Activated CD4-positive, CD25-positive, alpha-beta regulatory T cell treated with anti-CD3 and anti-CD28 coated beads, Interleukin-2, amount 50 U/mL, for 72 hours (primary cell): ENCODE data around the gene CELF1.

Experiments
- DNase-seq: peaks from one replicate; pipeline ENCODE4 v3.0.0; 2021

Gene CELF1

DNA sequence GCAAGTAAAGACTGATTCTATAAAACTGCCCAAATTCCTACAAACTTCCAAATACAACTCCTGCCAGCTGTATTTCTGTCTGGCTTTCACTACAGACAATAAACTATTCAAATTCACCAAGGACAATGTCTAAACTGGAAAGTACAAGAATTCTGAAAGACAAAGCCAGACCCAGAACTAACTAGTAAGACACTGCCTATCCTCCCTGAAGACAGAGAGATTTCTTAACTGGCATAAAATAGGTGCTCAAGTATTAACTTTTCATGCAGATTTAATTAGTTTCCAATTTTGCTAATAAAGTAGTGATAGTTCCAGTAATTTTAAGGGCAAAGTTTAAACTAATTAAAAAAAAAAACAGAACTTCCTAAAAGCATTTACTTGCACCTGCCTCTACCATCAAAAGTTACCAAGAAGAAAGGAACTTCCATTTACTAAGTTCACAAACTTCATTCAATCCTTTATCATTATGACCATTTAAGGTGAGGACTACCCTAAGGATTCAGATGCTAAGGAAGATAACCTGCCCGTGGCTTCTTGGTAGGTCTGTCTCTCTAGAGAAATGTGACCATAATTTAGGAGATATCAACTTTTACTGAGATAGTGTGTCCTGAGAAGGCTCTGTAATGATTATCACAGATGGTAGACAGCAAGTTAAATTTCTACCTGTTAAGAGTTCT is 45.2 kb downstream of the CELF1 start:
- DNase-seq: no peak

DNA sequence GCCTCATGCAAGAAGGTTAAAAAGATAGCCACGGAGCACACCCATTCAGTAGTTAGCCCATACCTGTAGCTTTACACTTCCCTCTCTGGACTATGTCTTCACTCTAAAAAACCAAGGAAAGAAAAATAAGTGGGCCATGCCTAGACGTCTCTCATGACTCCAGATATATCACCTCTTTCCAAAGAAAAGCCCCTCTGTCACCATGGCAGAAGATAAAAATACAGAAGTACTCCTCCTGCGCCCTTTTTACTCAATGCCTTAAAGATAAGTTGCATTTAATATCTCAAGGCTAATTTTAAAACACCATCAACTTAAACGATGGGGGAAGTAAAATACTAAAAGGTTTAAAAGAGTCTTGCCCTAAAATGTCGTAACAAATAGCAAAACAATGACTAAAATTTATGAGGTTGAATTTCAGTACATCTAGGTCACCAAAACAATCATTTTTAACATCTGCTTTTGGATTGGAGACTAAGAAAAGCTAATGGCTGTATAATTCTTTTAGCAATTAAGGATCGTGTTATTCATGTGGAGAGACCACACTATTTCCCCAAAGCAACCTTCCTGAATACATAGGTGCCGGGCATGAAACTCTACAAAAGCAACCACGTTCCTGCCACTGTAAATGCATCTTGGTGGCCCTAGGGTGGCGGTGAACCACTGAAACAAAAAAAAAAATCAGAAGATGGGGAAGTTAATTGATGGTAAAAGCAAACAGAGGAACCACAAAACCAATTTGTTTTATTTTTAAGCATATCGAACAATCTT is 46.0 kb downstream of the CELF1 start:
- DNase-seq: no peak

DNA sequence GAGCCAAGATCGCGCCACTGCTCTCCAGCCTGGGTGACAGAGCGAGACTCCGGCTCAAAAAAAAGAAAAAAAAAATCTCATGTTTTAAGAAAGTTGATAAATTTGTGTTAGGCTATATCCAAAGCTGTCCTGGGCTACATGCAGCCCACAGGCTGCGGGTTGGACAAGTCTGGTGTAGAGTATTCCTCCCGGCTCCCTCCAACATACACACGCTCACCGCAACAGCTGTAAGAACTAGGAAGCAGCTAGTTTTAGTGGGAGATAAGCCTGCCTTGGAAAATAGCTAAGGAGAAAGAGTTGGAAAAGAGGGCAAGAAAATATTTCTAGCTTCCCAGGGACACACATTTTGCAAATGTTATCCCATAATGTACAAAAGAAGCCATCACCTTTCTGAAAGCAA is 46.6 kb downstream of the CELF1 start:
- no peak for DNase-seq

DNA sequence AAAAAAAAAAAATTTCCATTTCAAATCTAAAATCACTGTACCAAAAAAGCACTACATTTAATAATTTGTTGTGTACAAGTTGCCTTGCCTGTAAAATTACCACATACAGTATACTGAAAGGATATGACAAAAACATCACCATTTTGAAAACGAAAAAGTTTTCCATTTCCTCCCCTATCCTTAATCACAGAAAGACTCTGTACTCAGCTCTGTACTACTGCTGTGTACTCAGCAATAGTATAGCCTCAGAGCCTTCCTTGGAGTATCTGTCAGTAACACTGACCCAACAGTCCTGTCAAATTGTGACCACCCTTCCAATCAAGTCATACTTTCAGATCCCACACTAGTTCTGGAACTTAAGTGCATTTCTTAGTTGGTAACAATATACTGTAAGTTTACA is 48.0 kb downstream of the CELF1 start:
- no peak for DNase-seq

DNA sequence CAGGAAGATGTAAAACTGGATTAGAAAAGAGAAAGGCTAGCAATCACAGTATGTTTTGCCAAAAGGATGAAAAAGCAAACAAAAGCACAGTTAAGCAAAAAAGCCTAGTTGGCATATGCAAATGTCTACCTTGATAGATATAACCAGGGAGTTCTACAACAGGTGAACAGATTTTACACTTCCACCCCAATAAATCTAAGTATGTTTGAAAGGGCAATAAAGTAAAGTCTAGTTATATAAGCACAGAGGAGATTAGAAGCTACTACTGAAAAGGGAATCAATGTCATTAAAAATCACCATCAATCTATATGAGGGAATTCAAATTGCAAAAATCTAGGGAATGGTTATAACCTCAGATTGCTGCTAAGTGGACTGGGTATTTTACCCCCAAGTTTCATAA is 49.7 kb downstream of the CELF1 start:
- DNase-seq: no peak

DNA sequence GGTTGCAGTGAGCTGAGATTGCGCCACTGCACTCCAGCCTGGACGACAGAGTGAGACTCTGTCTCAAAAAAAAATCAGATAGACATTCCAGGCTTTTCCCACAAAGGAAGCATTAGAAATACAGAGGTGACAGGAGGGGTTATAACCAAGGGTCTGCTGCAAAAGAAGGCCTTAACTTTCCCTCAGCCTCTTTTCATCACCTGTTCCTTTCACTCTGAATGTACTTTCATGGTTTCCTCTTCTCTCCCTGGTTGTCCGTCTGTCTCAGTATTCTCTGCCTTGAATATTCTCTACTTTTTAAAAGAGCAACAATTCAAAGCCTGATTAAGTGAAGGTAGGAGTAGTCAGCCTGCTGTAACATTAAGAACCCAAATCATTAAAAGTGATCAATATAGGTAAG is 50.2 kb downstream of the CELF1 start:
- no peak for DNase-seq

DNA sequence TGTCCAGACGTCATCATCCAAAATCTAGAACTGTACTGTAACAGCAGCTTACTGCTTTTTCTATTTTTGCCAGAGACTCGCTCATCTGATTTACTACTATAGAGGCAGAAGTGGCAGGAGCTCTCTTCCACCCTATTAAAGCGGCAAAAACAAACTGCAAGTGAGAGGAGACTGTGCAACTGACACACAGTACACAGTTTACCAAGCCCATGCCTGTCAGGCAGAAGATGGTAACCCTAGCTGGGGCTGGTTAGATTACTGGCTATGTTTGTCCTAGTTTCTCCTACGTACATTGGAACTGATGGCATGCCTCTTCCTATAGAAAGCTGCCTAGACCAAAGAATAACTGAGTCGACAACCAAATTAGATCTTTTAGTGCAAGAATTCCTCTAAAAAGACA is 51.8 kb downstream of the CELF1 start:
- DNase-seq: no peak

DNA sequence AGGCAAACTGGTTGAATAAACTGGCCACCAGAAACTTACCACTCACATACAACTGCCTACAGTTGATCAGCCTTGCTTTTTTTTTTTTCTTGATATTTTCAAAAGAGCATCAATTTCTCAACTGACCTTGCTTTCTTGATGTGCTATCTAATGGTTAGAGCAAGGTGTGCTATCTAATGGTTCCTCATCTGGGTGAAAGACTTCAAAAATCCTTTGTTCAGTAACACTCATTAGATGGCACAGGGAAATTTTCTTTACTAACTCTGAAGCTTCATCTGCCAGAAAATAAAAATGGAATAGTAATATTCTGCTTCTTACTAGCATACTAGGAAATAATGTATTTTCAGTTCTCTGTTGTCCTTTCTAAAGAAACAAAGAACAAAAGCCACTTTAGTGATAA is 52.8 kb downstream of the CELF1 start:
- no peak for DNase-seq

DNA sequence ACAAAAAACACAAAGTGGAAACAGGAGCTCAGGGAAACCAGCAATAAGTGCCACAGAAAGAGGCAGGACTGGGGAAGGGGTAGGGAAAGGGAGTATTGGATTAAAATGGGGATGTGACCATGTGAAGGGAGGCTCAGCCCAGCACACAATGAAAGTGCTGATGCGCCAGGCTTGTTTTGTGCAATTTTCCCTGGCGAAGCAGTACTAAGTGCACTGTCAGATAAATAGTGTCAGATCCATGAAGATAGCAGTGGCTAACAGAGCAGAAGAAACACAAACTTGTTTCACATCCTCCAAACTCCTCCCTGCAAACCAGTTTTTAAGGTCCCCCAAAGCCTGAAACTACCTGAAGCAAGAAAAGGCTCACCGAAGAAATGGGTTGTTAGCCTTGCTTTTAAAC is 53.3 kb downstream of the CELF1 start:
- DNase-seq: no peak

DNA sequence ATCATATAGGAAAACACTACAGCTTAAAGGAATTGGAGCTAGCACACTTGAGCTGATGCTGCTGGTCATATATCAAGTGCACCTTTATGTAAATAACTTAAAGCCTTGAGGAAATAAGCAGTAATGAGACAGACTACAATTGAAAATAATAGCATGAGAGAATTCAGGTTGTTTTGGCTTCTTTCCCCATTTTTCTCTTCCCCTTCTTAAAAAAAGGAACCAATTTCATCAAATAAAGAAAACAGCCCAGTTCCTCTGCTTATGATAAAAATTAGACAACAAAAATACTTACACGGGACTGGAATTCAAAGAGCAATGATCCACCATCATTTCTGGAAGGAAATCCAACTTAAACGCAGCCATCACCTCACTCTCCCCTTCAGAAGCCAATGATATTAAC is 53.8 kb downstream of the CELF1 start:
- no peak for DNase-seq

DNA sequence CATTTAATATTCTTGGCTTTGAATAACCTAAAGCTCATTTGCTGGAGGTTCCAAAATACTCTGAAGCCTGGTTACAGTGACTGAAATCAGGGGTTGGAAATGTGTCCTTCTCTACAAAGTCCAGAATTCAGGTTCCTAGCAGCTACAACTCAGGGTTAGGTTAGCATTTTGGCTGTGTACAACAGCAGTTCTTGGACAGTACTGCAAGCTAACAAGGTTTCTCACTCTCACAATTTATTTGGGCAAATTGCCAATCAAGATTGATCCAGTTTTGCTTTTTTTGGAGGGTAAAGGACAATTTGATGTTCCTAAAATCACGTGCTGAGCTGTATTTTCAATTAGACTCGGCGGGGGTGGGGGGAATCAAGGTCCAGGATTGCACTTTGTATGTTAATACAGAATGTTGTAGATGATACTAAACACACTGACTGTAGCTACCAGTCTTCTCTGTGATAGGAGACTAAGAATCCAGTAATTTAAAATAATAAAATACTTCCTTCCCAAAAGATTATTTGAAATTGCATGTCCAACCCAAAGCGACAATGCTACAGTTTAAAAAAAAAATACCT is 54.3 kb downstream of the CELF1 start:
- no peak for DNase-seq

DNA sequence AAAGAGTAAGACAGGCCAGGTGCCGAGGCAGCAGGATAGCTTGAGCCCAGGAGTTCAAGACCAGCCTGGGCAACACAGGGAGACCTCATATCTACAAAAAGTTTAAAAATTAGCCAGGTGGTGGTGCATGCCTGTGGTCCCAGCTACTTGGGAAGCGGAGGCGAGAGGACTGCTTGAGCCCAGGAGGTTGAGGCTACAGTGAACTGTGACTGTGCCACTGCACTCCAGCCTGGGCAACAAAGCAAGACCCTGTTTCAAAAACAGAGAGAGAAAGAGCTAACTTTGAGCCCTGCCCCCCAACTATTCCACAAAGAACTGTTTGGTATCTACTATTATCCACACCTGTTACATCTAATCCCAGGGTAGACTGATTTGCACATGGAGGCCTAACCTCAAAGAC is 54.8 kb downstream of the CELF1 start:
- DNase-seq: no peak

DNA sequence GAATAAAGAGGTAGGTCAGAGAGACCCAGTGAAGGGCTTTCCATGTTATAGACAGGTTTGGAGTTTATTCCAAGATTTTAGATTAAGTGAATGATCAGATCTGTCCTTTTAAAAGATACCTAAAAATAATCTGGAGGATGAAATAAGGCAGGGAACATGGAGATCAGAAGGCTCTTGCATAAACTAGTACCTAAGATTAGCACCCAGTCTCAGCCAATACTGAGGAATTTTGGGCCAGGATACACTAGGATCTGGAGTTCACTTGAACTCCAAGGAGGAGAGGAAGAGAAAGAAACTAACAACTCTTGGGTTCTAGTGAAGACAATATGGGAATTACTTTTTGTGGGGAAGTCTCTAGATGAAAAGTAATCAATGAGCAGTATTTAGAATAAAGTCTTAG is 56.1 kb downstream of the CELF1 start:
- DNase-seq: no peak

DNA sequence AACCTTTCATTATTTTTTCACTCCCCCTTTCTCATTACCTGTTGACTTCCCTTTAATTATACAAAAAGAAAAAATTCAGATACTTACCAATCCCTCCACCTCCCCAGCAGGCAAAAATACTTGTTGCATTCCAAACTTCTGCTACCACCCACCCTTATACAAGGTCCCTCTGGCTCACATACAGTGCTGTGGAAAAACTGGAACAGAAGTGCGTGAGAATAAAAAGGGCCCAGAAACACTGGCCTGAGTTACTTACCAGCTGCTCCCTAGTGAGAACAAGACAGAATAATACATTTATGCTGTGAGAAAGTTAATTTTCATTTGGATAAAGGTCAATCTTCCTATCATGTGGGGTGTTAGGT is 57.1 kb downstream of the CELF1 start:
- DNase-seq: no peak

DNA sequence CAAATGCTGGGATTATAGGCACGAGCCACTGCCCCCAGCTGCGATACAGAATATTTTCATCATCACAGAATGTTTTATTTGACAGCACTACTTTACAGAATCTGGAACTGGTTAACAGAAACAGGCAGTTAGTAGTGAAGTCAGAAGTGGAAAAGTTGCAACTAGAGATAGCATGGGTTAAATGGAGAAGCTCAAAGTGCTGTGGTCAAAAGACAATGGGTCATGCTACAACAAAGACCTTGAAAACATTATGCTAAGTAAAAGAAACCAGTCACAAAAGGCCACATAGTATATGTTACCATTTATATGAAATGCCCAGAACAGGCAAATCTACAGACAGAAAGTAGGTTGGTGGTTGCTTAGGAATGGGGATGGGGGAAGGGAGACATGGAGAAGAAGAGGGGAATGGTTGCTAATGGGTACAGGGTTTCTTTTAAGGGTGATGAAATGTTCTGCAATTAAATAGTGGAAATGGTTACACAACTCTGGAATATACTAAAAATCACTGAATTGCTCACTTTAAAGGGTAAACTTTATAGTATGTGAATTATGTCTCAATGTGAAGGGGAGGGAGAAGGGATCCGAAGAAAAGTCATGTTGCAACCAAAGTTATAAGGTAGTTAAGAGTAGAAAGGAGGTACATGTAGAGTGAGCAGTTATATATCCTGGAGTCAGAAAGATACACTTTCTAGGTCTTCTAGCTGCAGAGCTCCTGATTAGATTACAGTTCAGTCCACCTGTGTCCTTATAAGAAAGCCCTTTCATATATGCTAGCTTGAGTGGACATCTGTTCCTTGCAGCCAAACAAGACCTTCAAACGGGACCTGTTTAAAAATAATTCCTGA is 57.7 kb downstream of the CELF1 start:
- no peak for DNase-seq

DNA sequence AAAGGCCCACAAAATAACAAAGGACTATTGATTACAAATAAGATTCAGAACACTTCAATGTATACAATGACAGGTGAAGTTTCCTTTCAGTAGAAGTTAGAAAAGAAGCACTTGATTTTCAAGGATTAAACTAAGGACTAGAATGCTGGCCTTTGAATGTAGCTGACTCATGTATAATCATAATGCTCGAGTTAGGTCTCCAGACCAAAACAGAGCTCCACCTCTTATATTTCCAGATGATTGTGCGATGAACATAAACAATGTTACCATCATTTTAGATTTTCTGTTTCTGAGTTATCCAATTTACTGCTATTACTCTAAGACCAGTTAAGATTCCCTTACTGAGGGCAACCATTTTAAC is 63.6 kb downstream of the CELF1 start:
- DNase-seq: no peak

DNA sequence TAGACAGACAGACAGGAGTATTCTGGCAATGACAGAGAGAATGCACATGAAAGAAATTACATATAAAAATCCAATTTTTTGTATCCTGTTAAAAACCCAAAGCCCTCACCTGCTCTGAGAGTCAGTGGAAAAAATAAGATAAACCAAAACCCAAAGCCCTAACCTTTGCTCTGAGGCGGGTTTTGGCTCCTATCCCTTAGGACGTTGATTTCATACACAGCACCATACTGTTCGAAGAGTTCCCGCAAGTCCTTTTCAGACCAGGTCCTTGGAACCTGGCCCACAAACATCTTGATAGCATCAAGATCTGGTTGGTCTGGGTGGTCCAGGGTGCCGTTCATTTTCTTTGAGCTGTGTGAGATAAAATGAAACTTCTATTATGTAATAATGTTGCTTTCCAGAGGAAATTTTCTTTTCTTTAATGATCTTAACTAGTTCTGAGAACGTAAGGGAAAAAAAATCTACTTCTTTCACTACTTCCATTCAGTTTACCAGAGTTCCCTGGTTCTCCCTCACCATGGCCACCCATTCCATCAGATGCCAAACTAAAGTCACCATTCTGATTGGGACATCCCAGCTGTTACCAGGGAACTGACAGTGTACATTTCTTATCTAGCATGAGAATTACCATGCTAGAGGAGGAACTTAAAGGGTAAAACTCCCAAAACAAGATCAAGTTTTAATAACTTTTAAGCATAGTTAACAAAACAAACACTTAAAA is 64.1 kb downstream of the CELF1 start:
- DNase-seq: no peak

DNA sequence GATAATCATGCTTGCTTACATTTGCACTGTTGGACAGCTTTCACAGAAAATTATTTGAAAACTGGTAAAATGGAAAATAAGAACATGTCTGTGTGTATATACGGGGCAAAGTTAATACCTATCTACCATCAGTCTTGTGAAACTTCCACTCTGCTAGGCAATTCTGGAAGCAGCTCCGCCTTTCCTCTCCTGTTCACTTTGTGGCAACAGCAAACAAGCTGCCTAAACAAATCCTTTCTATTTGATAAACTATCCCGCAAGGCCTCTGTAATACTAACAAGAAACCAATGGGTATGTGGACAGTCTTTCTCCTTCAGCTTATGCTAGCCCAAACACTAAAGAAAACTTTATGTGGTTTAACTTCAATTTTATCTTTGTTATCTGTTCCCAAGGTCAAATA is 64.8 kb downstream of the CELF1 start:
- no peak for DNase-seq

DNA sequence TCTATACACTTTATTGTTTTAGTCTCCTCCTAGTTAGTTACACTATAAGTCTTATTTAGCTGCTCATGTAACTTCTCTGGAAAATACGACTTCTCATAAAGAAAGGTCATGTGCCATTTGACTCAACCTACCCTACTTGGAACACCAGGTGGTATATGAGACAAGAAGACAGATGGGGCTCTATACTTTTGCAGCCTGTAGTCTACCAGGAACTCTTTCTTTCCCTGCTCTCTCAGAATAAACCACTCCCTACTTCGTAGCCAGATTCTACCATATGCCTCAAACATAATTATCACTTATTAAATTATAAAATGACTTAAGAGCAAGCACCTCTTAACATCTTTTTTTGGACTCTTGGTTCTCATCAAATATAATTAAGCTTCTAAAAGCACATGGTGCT is 65.5 kb downstream of the CELF1 start:
- no peak for DNase-seq

DNA sequence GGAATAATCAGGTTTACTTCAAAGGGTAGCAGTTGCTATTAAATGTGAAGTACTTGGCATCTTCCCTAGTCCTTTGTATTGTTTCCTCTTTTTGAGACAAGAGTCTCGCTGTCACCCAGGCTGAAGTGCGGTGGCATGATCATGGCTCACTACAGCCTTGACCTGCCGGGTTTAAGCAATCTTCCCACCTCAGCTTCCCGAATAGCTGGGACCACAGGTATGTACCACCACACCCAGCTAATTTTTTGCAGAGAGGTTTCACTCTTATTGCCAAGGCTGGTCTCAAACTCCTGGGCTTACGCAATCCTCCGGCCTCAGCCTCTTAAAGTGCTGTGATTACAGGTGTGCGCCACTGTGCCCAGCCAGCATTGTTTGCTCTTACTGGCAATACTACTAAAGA is 67.8 kb downstream of the CELF1 start:
- no peak for DNase-seq

DNA sequence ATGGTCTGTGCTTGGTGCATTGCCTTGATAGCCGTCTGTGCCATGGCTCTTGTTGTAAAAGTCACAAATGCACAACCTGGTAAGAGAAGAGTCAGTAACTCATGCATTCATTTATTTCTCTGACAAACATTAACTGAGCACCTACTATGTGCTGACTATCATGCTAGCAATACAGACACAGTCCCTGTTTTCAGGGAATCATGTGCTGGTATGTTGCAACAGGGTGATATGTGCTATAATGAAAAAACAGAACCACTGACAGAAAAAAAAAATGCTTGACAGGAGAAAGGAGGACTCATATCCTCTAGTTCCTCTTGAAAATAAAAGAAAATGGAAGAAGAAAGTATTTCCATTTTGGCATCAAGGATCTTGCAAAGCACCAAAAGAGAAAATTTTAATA is 69.5 kb downstream of the CELF1 start:
- no peak for DNase-seq

DNA sequence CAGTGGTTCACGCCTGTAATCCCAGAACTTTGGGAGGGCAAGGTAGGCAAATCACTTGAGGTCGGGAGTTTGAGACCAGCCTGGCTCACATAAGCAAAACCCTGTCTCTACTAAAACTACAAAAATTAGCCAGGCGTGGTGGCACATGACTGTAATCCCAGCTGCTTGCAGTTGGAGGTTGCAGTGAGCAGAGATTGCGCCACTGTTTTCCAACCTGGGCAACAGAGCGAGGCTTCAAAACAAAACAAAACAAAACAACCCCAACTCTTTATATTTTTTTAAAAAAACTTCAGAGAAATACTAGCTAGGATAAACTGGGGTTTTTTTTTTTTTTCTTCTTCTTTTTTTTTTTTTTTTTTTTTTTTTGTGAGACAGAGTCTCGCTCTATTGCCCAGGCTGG is 72.2 kb downstream of the CELF1 start:
- DNase-seq: no peak

DNA sequence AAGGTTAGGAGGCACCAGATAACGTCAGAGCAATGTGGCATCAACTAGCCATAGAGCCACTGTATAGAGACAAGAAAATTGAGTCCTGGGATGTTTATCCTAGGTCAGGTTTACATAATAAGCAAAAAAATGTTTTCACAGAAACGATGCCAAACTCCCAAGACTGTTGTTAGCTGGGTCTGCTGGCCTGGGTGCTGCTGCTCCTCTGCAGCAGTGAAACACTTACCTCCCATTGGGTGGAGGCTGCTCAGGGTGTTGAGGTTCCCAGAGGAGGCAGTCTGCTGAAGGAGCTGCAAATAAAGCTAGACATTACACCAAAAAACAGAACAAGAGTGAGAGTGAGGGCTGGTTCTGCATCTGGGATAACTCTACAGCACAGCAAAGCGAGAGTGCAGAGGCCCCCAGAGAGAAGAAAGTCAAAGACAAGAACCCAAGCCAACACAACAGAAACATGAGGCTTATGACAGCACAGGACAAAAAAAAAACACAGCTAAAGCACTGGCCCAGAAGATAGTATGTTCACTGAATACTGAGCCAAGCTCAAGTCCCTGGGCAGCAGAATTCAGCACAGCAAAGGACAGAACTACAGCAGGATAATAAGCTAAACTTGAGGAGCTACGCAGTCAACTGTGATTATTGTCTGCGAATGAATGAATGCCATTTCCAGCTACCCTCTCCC is 74.1 kb downstream of the CELF1 start:
- DNase-seq: no peak
